Measurements from ENCODE around the gene TMEM125. TPM values are rescaled to one million over a fixed set of nuclear protein-coding genes. Genes with fewer than 3 reads are reported as not detected.

Gene TMEM125
- total and polyA plus RNA-seq, 2 experiments from 2014 or later, result 28.7 to 43.1 TPM

DNA sequence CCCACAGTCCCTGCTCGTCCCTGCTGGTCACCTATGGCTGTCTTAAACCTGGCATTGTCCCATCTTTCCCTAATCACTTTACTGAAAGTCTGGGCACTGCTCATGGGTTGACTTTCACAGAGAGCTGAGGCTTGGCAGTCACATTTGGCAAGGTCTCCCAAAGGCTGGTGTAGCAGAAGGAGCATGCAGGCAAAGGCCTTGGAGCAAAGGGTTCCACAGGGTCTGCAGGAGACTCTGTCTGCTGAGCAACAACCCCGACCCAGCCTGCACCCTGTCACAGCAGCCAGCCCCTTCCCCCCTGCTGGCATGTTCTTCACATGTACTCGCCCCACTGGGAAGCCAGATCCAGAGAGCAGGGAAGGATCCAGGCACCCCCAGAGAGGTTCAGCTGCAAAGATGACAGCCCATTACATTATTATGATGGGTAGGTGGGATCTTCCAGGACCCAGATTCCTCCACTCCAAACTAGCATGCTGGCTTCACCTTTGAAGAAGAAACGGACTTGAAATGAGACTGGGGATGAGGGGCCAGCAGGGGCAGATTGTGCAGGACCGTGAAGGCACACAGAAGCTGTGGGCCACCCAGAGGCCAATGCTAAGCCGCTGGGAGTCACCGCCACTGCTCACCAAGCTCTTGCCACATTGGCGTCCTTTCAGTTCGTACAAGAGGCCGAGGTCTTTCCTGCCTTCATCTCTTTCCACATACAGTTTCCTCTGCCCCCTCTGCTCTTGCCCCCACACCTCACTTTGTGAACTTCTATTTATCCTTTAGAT lies 14.2 kb upstream of the TMEM125 start:
- H3K79me2 ChIP-seq, result no peaks in the 10 kb centered on the region
- no peak overlapping the region for H3K4me3 ChIP-seq
- no peaks in the 10 kb centered on the region for H3K36me3 ChIP-seq (replicated peaks; ENCODE audit: insufficient read depth, low read depth)
- DNase-seq (ENCODE audit: low spot score), result no peak
- no peak overlapping the region for H3K27ac ChIP-seq
- TF ChIP-seq EZH2 (IDR thresholded peaks at IDR 0.05; ENCODE audit: borderline replicate concordance) (no peak), EZH2phosphoT487 (IDR thresholded peaks at IDR 0.05; ENCODE audit: low read depth, severe bottlenecking, unreplicated experiment) (no peak)
- TF ChIP-seq, protein P1, sequence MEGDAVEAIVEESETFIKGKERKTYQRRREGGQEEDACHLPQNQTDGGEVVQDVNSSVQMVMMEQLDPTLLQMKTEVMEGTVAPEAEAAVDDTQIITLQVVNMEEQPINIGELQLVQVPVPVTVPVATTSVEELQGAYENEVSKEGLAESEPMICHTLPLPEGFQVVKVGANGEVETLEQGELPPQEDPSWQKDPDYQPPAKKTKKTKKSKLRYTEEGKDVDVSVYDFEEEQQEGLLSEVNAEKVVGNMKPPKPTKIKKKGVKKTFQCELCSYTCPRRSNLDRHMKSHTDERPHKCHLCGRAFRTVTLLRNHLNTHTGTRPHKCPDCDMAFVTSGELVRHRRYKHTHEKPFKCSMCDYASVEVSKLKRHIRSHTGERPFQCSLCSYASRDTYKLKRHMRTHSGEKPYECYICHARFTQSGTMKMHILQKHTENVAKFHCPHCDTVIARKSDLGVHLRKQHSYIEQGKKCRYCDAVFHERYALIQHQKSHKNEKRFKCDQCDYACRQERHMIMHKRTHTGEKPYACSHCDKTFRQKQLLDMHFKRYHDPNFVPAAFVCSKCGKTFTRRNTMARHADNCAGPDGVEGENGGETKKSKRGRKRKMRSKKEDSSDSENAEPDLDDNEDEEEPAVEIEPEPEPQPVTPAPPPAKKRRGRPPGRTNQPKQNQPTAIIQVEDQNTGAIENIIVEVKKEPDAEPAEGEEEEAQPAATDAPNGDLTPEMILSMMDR (IDR thresholded peaks at IDR 0.05; ENCODE audit: poor library complexity), result no peak
- no peak overlapping the region for H2AFZ ChIP-seq
- H3K4me1 ChIP-seq (ENCODE audit: insufficient read depth), result no peaks in the 10 kb centered on the region
- H3K4me2 ChIP-seq, result no peak overlapping the region
- no peaks in the 10 kb centered on the region for H3K9me2 ChIP-seq (replicated peaks; ENCODE audit: insufficient read depth)
- H3K9me3 ChIP-seq (ENCODE audit: low read depth), result no peaks in the 10 kb centered on the region
- no peaks in the 10 kb centered on the region for H4K20me1 ChIP-seq (ENCODE audit: insufficient read depth, poor library complexity, severe bottlenecking)
- no peaks in the 10 kb centered on the region for H3K27me3 ChIP-seq
- WGBS (ENCODE audit: low lambda C conversion rate, missing lambda C conversion rate), result 75% methylated on average over 10 of the region's 10 CpGs

DNA sequence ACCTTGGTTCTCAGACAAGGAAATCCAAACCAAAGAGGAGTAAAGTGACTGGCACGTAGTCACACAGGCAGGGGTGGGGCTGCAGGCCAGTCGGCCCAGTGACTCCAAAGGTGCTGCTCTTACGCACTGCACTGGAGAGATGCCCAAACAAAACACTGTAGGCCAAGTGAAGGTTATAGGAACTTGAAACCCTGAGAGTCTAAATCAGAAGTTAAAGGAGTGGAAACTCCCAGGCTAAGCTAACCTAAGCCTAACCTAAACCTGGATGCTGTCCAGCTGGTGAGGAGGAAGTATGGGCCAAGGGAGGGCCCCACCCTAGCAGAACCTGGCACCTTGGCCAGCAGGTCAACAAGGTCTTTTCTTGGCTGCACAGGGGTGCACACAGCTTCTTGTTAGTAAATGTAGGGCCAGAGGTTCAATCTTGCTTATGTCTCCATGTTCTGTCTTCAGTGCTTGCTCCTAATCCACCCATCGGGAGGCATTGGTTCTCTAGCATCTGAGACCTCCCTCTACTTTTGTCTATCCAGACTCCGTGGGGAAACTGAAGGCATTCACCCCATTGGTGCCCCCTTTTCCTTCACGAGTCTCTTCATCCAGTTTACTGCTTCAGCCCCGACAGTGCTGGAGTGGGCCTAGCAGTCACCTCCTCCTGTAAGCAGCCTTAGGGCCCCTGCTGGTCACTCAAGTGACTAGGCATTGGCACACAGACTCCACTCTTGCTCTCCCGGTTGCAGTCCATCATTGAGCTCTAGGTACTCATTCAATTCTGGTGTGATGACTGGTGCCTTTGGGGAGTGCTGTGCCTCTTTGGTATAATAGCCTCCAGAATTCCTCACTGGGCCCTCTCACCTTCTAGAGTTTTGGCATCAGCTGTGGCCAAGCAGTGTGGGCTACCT lies 12.9 kb upstream of the TMEM125 start:
- no peak overlapping the region for H3K27ac ChIP-seq
- DNase-seq (ENCODE audit: low spot score), result no peak
- no peaks in the 10 kb centered on the region for H3K4me1 ChIP-seq (ENCODE audit: insufficient read depth)
- no peaks in the 10 kb centered on the region for H3K79me2 ChIP-seq
- no peaks in the 10 kb centered on the region for H3K9me3 ChIP-seq (ENCODE audit: low read depth)
- H3K4me3 ChIP-seq, result no peak overlapping the region
- H3K4me2 ChIP-seq, result no peak overlapping the region
- WGBS (ENCODE audit: low lambda C conversion rate, missing lambda C conversion rate), result 86% methylated on average over 8 of the region's 8 CpGs
- no peaks in the 10 kb centered on the region for H3K36me3 ChIP-seq (replicated peaks; ENCODE audit: insufficient read depth, low read depth)
- H3K9me2 ChIP-seq (replicated peaks; ENCODE audit: insufficient read depth), result no peaks in the 10 kb centered on the region
- H4K20me1 ChIP-seq (ENCODE audit: insufficient read depth, poor library complexity, severe bottlenecking), result no peaks in the 10 kb centered on the region
- H2AFZ ChIP-seq, result no peak overlapping the region
- no peaks in the 10 kb centered on the region for H3K27me3 ChIP-seq
- TF ChIP-seq, protein P1 (IDR thresholded peaks at IDR 0.05; ENCODE audit: poor library complexity), result no peak
- no peak for TF ChIP-seq EZH2 (IDR thresholded peaks at IDR 0.05; ENCODE audit: borderline replicate concordance)
- TF ChIP-seq EZH2phosphoT487 (IDR thresholded peaks at IDR 0.05; ENCODE audit: low read depth, severe bottlenecking, unreplicated experiment), result no peak

DNA sequence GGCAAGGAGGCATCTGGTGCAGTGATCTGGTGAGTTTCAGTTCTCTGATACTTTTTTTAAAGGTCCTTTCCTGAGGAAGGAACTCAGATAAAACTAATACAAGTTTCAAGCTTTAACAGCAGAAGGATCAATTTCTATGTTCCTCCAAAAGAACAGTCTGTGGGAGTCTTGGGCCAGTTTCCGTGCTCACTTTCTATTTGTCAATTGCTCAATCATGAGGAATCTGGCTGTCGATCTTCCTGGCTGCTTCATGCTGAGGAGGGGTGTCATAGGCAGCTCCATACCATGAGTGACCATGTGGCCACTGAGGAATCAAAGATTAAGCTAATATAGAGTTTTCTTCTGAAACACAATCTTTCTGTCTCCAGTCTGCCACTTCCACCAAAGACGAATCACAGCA lies 11.4 kb upstream of the TMEM125 start:
- H3K4me2 ChIP-seq, result no peak overlapping the region
- no peak overlapping the region for H3K4me3 ChIP-seq
- H3K27ac ChIP-seq, result no peak overlapping the region
- H3K4me1 ChIP-seq (ENCODE audit: insufficient read depth), result no peaks in the 10 kb centered on the region
- H2AFZ ChIP-seq, result no peak overlapping the region
- H3K27me3 ChIP-seq, result no peaks in the 10 kb centered on the region
- peaks cover under 1% of the 10 kb centered on the region for H3K9me3 ChIP-seq (ENCODE audit: low read depth)
- H3K9me2 ChIP-seq (replicated peaks; ENCODE audit: insufficient read depth), result no peaks in the 10 kb centered on the region
- TF ChIP-seq EZH2 (IDR thresholded peaks at IDR 0.05; ENCODE audit: borderline replicate concordance) (no peak), EZH2phosphoT487 (IDR thresholded peaks at IDR 0.05; ENCODE audit: low read depth, severe bottlenecking, unreplicated experiment) (no peak)
- TF ChIP-seq, protein P1 (IDR thresholded peaks at IDR 0.05; ENCODE audit: poor library complexity), result no peak
- DNase-seq (ENCODE audit: low spot score), result no peak
- no peaks in the 10 kb centered on the region for H3K79me2 ChIP-seq
- H3K36me3 ChIP-seq (replicated peaks; ENCODE audit: insufficient read depth, low read depth), result no peaks in the 10 kb centered on the region
- no peaks in the 10 kb centered on the region for H4K20me1 ChIP-seq (ENCODE audit: insufficient read depth, poor library complexity, severe bottlenecking)
- WGBS (ENCODE audit: low lambda C conversion rate, missing lambda C conversion rate), result 94% methylated on average over 3 of the region's 3 CpGs

All from hepatocyte (in vitro differentiated cells).